Measurements from ENCODE around the gene AK5. TPM values are rescaled to one million over a fixed set of nuclear protein-coding genes. Genes with fewer than 3 reads are reported as not detected.

Gene AK5
- total and polyA plus RNA-seq, 2 donors (not counting 1 experiment from before 2014, with no cell fraction given), result 0.18 TPM; not detected in 1

DNA sequence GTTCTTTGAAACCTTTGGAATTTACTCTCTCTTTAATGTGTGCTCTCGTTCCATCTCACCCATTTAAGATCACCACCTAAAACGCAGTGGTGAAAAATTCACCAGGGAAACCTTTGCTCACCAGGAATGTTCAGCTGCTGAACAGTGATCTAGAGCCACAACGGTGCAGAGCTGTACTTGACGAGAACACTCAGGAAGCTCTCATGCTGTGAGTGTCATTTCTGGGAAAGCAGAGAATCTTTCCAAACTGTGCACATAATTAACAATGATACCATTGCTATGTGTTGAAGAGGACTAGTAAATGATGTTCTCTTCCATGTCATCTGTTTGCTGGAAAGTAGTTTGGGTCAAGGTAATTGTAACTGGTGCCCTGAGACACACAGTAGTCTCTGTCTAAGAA lies 283.5 kb downstream of the AK5 start:
- no peak for DNase-seq
- Histone ChIP-seq H2AFZ (ENCODE audit: insufficient read depth, low read depth, low read length, poor library complexity, severe bottlenecking) (no peak overlapping the region), H3K27me3 (replicated peaks in 1 of 4; ENCODE audit: control extremely low read depth in 1 of 4, control insufficient read depth in 3 of 4, insufficient read depth in 4 of 4, low read length in 3 of 4) (no peaks in the 10 kb centered on the region), H3K9me3 (ENCODE audit: control extremely low read depth in 1 of 3, control insufficient read depth in 2 of 3, insufficient read depth in 1 of 3, low read length in 2 of 3) (peaks cover 0 to 2% (median 0%) of the 10 kb centered on the region in 3 donors), H3K36me3 (replicated peaks in 1 of 2; ENCODE audit: control extremely low read depth in 1 of 2, control insufficient read depth in 1 of 2, extremely low read depth in 1 of 2, insufficient read depth in 2 of 2, low read length in 1 of 2) (peaks cover 5 to 41% of the 10 kb centered on the region in 2 experiments), H4K20me1 (ENCODE audit: control insufficient read depth, insufficient read depth, low read length, poor library complexity, severe bottlenecking) (no peaks in the 10 kb centered on the region), H3K9ac (ENCODE audit: low read length) (no peak overlapping the region), H3K4me3 (ENCODE audit: control extremely low read depth in 1 of 5, extremely low read depth in 1 of 5, insufficient read depth in 1 of 5, low read depth in 2 of 5, low read length in 4 of 5) (no peak overlapping the region), H3K79me2 (ENCODE audit: control insufficient read depth, insufficient read depth, low read length) (no peaks in the 10 kb centered on the region), H3K4me1 (ENCODE audit: control insufficient read depth in 2 of 2, insufficient read depth in 2 of 2, low read length in 2 of 2) (no peaks in the 10 kb centered on the region), H3K27ac (ENCODE audit: low read length in 2 of 2) (no peak overlapping the region), H3K4me2 (replicated peaks; ENCODE audit: low read depth, low read length, poor library complexity, severe bottlenecking) (no peak overlapping the region)
- TF ChIP-seq, protein P1, sequence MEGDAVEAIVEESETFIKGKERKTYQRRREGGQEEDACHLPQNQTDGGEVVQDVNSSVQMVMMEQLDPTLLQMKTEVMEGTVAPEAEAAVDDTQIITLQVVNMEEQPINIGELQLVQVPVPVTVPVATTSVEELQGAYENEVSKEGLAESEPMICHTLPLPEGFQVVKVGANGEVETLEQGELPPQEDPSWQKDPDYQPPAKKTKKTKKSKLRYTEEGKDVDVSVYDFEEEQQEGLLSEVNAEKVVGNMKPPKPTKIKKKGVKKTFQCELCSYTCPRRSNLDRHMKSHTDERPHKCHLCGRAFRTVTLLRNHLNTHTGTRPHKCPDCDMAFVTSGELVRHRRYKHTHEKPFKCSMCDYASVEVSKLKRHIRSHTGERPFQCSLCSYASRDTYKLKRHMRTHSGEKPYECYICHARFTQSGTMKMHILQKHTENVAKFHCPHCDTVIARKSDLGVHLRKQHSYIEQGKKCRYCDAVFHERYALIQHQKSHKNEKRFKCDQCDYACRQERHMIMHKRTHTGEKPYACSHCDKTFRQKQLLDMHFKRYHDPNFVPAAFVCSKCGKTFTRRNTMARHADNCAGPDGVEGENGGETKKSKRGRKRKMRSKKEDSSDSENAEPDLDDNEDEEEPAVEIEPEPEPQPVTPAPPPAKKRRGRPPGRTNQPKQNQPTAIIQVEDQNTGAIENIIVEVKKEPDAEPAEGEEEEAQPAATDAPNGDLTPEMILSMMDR (IDR thresholded peaks at IDR 0.05), result no peak
- no peak for ATAC-seq (ENCODE audit: low read depth)
- Mint-ChIP-seq H3K27ac (no peak overlapping the region), H3K9me3 (ENCODE audit: insufficient read depth) (no peaks in the 10 kb centered on the region), H3K4me3 (no peak overlapping the region), H3K27me3 (no peaks in the 10 kb centered on the region), H3K4me1 (no peaks in the 10 kb centered on the region)
- CTCF ChIA-PET, result interaction anchor here (1.0 kb wide), 1 partner anchor 8 kb away, joined by 3 read pairs; no protein-coding TSS in a partner anchor
- intact Hi-C loops (cut with micrococcal nuclease), result no loop called here
- WGBS (ENCODE audit: insufficient coverage), result 100% methylated on average over 1 of the region's 4 CpGs
- POLR2A ChIA-PET, result no interaction called here

DNA sequence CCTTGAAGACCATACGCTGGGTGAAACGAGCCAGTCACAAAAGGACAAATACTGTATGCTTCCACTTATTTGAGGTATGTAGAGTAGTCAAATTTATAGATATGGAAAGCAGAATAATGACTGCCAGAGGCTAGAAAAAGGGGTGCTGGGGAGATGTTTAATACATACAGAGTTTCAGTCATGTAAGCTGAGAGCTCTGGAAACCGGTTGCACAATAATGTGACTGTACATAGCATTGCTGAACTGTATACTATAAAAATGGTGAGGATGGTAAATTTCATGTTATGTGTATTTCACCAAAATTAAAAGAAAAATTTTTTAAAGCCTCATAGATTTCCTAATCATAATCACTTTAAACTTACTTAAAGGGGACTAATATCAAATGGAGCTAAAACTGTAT lies 289.8 kb downstream of the AK5 start:
- intact Hi-C loops (cut with micrococcal nuclease), result no loop called here
- H3K4me2 ChIP-seq (replicated peaks; ENCODE audit: low read depth, low read length, poor library complexity, severe bottlenecking), result no peak overlapping the region
- Mint-ChIP-seq H3K9me3 (ENCODE audit: insufficient read depth) (no peaks in the 10 kb centered on the region), H3K4me3 (no peak overlapping the region), H3K27me3 (no peaks in the 10 kb centered on the region), H3K27ac (no peak overlapping the region), H3K4me1 (no peaks in the 10 kb centered on the region)
- H3K36me3 ChIP-seq (replicated peaks in 1 of 2; ENCODE audit: control extremely low read depth in 1 of 2, control insufficient read depth in 1 of 2, extremely low read depth in 1 of 2, insufficient read depth in 2 of 2, low read length in 1 of 2), result peaks cover 9 to 68% of the 10 kb centered on the region in 2 experiments
- H3K27ac ChIP-seq (ENCODE audit: low read length in 2 of 2), result no peak overlapping the region
- no peaks in the 10 kb centered on the region for H3K79me2 ChIP-seq (ENCODE audit: control insufficient read depth, insufficient read depth, low read length)
- no peak for DNase-seq
- no peaks in the 10 kb centered on the region for H3K9me3 ChIP-seq (ENCODE audit: control extremely low read depth in 1 of 3, control insufficient read depth in 2 of 3, insufficient read depth in 1 of 3, low read length in 2 of 3)
- H3K9ac ChIP-seq (ENCODE audit: low read length), result no peak overlapping the region
- no peaks in the 10 kb centered on the region for H3K4me1 ChIP-seq (ENCODE audit: control insufficient read depth in 2 of 2, insufficient read depth in 2 of 2, low read length in 2 of 2)
- TF ChIP-seq EZH2 (IDR thresholded peaks at IDR 0.05; ENCODE audit: borderline replicate concordance, insufficient read depth, low read depth, low read length, poor library complexity, severe bottlenecking), result no peak
- TF ChIP-seq, protein P1 (IDR thresholded peaks at IDR 0.05), result no peak
- ATAC-seq (ENCODE audit: low read depth), result no peak
- no peaks in the 10 kb centered on the region for H3K27me3 ChIP-seq (replicated peaks in 1 of 4; ENCODE audit: control extremely low read depth in 1 of 4, control insufficient read depth in 3 of 4, insufficient read depth in 4 of 4, low read length in 3 of 4)
- no peak overlapping the region for H3K4me3 ChIP-seq (ENCODE audit: control extremely low read depth in 1 of 5, extremely low read depth in 1 of 5, insufficient read depth in 1 of 5, low read depth in 2 of 5, low read length in 4 of 5)
- no peaks in the 10 kb centered on the region for H4K20me1 ChIP-seq (ENCODE audit: control insufficient read depth, insufficient read depth, low read length, poor library complexity, severe bottlenecking)
- WGBS (ENCODE audit: insufficient coverage), result 100% methylated on average over 2 of the region's 3 CpGs
- H2AFZ ChIP-seq (ENCODE audit: insufficient read depth, low read depth, low read length, poor library complexity, severe bottlenecking), result no peak overlapping the region
- ChIA-PET POLR2A (no interaction called here), CTCF (no interaction called here)

Measured in B cell (primary cell).